ENCODE data around the gene MMS19.

- TF ChIP-seq CTCF (IDR thresholded peaks at IDR 0.05): no peak
- TF ChIP-seq POLR2A (IDR thresholded peaks at IDR 0.05): no peak
- no peak for TF ChIP-seq EP300 (IDR thresholded peaks at IDR 0.05)
Measured at GRCh38 chr10:97520978-97521761, 22.9 kb upstream of the MMS19 start.
